Activated CD8-positive, alpha-beta T cell treated with anti-CD3 and anti-CD28 coated beads for 36 hours (primary cell): ENCODE results near the gene ALDH1A3. TPM values are rescaled to one million over a fixed set of nuclear protein-coding genes. Genes with fewer than 3 reads are reported as not detected.

Source experiments
- ATAC-seq: fragments of 200-7000 bp; cut with Tn5 transposase; one replicate; pipeline ENCODE4 v1.10.0; 2021; ENCODE audit warnings: mild to moderate bottlenecking, moderate library complexity
- CTCF ChIA-PET: fragments of 350-600 bp; sonication (Branson Sonifier 250); formaldehyde crosslinking; loops from one replicate; lab custom pipeline; 2021; ENCODE audit warnings: antibody characterized with exemption; lab: Charles Lee
- POLR2A ChIA-PET: fragments of 350-600 bp; sonication (Branson Sonifier 250); formaldehyde crosslinking; loops from one replicate; lab custom pipeline; 2021; ENCODE audit warnings: antibody characterized with exemption; lab: Charles Lee
- DNase-seq: peaks from one replicate; pipeline ENCODE4 v3.0.0-alpha.2; 2020
- H3K27ac Mint-ChIP-seq: one replicate; pipeline ENCODE4 v1.8.0; 2021; ENCODE audit warnings: mild to moderate bottlenecking, mixed read lengths
- H3K27me3 Mint-ChIP-seq: one replicate; pipeline ENCODE4 v1.8.0; 2021; ENCODE audit warnings: mixed read lengths
- H3K36me3 Mint-ChIP-seq: one replicate; pipeline ENCODE4 v1.8.0; 2021; ENCODE audit warnings: low read depth, mixed read lengths
- H3K4me1 Mint-ChIP-seq: one replicate; pipeline ENCODE4 v1.8.0; 2021; ENCODE audit warnings: low read depth, mixed read lengths
- H3K4me3 Mint-ChIP-seq: one replicate; pipeline ENCODE4 v1.8.0; 2021; ENCODE audit warnings: mild to moderate bottlenecking, moderate library complexity, mixed read lengths
- H3K9me3 Mint-ChIP-seq: one replicate; pipeline ENCODE4 v1.8.0; 2021; ENCODE audit warnings: mixed read lengths
- intact Hi-C: fragments of 100-400 bp; cut with micrococcal nuclease; formaldehyde crosslinking; loops from one replicate; pipeline ENCODE4 v1.10.0; 2022
- total RNA-seq, 2 experiments: library from RNA; stranded (reverse); gene quantifications; one replicate each; pipeline ENCODE4 v1.2.3, GENCODE V29; 2021
- TF ChIP-seq, protein P1 (sequence below): fragments of 200-600 bp; IDR thresholded peaks from one replicate; pipeline ENCODE4 v1.8.0; 2022; ENCODE audit warnings: antibody characterized with exemption, mild to moderate bottlenecking

Gene ALDH1A3
- total RNA-seq, 2 experiments from 2014 or later = not detected

DNA sequence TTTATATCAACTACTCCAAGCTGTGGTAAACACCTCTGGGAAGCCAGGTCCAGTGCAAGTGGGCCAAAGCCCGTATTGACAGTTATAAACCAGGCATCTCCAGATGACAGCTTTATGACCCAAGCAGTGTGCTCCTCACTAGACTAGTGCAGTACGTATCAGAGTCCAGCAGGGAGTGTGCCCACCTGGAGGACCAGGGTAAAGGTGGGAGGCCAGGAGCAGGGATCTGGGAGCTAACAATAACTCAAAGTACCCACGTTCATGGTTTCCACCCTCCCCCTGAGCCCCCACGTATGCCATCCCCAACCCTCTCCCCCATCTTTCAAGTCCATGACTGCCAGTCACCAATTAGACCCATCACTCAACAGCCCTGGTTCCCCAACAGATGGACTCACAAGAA is 27.0 kb upstream of the ALDH1A3 start:
- Mint-ChIP-seq H3K27ac (no peak overlapping the region), H3K36me3 (no peaks in the 10 kb centered on the region), H3K27me3 (peaks cover 10% of the 10 kb centered on the region), H3K4me3 (no peak overlapping the region), H3K9me3 (no peaks in the 10 kb centered on the region), H3K4me1 (peaks cover 4% of the 10 kb centered on the region)
- DNase-seq (no peak), ATAC-seq (no peak)
- ChIA-PET CTCF (no interaction called here), POLR2A (no interaction called here)
- TF ChIP-seq, protein P1, sequence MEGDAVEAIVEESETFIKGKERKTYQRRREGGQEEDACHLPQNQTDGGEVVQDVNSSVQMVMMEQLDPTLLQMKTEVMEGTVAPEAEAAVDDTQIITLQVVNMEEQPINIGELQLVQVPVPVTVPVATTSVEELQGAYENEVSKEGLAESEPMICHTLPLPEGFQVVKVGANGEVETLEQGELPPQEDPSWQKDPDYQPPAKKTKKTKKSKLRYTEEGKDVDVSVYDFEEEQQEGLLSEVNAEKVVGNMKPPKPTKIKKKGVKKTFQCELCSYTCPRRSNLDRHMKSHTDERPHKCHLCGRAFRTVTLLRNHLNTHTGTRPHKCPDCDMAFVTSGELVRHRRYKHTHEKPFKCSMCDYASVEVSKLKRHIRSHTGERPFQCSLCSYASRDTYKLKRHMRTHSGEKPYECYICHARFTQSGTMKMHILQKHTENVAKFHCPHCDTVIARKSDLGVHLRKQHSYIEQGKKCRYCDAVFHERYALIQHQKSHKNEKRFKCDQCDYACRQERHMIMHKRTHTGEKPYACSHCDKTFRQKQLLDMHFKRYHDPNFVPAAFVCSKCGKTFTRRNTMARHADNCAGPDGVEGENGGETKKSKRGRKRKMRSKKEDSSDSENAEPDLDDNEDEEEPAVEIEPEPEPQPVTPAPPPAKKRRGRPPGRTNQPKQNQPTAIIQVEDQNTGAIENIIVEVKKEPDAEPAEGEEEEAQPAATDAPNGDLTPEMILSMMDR = no peak
- intact Hi-C loops = no loop called here

DNA sequence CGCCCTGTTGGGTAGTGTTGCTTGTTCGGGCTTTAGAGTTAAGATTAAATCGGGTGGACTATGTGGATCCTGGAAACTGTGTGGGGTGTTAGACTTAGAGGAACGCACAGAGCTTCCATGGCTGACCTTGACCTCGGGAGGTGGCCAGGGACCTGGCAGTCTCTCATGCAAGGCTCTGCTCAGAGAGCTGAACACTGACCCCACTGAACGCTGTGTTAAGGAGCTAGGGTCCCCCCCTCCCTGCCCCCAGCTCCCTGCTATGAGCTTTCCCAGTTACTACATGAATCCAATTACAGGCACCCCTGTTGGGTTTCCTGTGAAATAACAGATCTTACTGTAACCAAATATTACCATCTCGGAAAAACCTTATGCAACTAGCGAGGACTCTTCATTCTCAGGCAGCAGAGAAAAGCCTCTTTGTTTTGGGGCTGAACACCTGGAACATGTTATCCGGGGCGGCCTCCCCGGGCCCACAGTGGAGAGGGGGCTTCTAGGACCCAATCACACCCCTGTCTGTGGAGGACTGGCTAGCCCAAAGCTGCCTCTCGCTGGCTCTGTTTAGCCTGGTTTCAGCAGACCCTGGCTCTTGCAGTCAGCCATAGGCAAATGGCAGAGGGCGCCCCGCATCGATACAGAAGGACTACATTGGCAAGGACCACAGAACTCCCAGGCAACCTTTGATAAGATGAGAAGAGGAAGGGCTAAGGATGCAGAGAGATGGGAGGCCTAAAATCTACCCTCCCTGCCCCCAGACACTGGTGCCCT is 25.8 kb upstream of the ALDH1A3 start:
- intact Hi-C loops = no loop called here
- ATAC-seq = no peak
- POLR2A ChIA-PET = interaction anchor here (0.6 kb wide), 1 partner anchor 580 kb away, joined by 3 read pairs; no protein-coding TSS in a partner anchor
- H3K27ac Mint-ChIP-seq = no peak overlapping the region
- H3K36me3 Mint-ChIP-seq = no peaks in the 10 kb centered on the region
- H3K4me1 Mint-ChIP-seq = peaks cover 4% of the 10 kb centered on the region
- no peaks in the 10 kb centered on the region for H3K9me3 Mint-ChIP-seq
- TF ChIP-seq, protein P1 = no peak
- no peak for DNase-seq
- CTCF ChIA-PET = no interaction called here
- H3K27me3 Mint-ChIP-seq = peaks cover 10% of the 10 kb centered on the region
- no peak overlapping the region for H3K4me3 Mint-ChIP-seq

DNA sequence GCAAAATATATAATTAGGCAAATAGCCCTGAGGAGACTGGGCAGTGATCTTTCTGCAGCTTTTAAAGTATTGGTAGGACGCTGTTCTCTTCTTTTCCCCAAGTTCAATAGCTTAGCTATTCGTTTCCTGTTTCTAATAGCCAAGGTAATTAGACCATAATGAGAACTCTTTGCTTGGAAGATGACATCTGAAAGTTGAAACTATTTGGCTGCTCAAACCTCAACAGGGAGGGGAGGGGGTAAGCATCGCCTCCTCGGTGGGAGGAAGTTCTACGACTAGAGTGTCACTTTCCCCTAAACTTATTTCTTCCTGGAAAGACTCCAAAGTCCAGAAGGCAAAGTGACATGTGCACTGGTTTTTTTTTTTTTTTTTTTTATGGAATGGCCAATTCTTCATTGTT is 22.8 kb upstream of the ALDH1A3 start:
- Mint-ChIP-seq H3K4me3 (no peak overlapping the region), H3K27me3 (peaks cover 1% of the 10 kb centered on the region), H3K36me3 (no peaks in the 10 kb centered on the region), H3K27ac (no peak overlapping the region), H3K9me3 (peaks cover 4% of the 10 kb centered on the region), H3K4me1 (no peaks in the 10 kb centered on the region)
- DNase-seq (no peak), ATAC-seq (no peak)
- intact Hi-C loops = no loop called here
- CTCF ChIA-PET = no interaction called here
- TF ChIP-seq, protein P1 = no peak
- POLR2A ChIA-PET = no interaction called here

DNA sequence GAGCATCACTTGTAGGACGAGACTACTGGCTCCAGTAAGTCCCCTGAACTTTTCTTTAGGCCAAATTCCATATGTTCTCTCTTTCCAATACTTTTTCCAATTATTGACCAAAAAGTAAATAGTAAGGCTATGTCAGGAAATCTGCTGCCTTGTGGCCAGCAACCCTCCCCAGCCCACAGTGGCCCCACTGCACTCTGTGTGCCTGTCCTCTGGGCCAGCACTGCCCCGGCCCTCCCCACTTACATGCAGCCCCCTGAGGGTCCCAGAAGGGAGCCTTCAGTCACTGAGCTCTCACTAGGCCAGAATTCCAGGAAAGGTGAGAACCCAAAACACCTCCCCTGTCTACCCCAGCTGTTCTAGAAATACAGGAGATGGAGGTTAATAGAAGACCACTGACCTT is 21.3 kb upstream of the ALDH1A3 start:
- POLR2A ChIA-PET = no interaction called here
- Mint-ChIP-seq H3K9me3 (peaks cover 4% of the 10 kb centered on the region), H3K27me3 (peaks cover 1% of the 10 kb centered on the region), H3K4me3 (no peak overlapping the region), H3K27ac (no peak overlapping the region), H3K36me3 (no peaks in the 10 kb centered on the region), H3K4me1 (no peaks in the 10 kb centered on the region)
- no peak for ATAC-seq
- no peak for DNase-seq
- intact Hi-C loops = no loop called here
- TF ChIP-seq, protein P1 = no peak
- CTCF ChIA-PET = interaction anchor here (0.9 to 1.1 kb wide), 2 partner anchors 14 to 509 kb away, joined by 3 read pairs; no protein-coding TSS in a partner anchor
